ENCODE data around the gene RASGEF1B. TPM values are rescaled to one million over a fixed set of nuclear protein-coding genes. Genes with fewer than 3 reads are reported as not detected.

The RASGEF1B gene
- total RNA-seq, 4 donors from 2014 or later = 5.2 to 18.6 (median 6.2) TPM

DNA sequence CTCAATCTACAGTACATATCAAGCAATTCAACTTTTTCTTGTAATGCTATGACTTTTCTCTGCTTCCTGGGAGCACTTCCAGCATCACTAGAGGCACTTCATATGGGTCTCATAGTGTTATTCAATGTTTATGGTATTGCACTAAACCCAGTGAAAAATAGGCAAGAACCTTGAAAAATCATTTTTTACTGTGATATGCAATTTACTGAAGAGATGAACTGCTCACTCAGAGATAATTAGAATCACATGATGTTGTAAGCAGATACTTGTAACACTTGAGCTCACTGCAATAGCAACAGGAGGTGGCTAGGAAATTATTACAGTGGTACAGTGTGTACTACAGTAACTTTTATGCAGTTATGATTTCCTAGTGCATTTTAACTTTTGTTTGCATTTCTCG is 93.3 kb downstream of the RASGEF1B start:
- no peaks in the 10 kb centered on the region for H3K9me3 ChIP-seq
- intact Hi-C loops (cut with DNase I) = no loop called here

GRCh38 chr4:81377191-81377590 is 94.5 kb downstream of the RASGEF1B start:
- intact Hi-C loops (cut with DNase I) = no loop called here
- H3K9me3 ChIP-seq = no peaks in the 10 kb centered on the region
- no peaks in the 10 kb centered on the region for H3K27me3 ChIP-seq
- no peaks in the 10 kb centered on the region for H3K36me3 ChIP-seq
- no peak overlapping the region for H3K27ac ChIP-seq (replicated peaks in 1 of 4)
- 57% methylated on average over 1 of the region's 1 CpG for WGBS
- no peak for DNase-seq (ENCODE audit: extremely low spot score)
- no peak overlapping the region for H3K4me3 ChIP-seq
- H3K4me1 ChIP-seq = no peaks in the 10 kb centered on the region
- TF ChIP-seq CTCF (IDR thresholded peaks at IDR 0.05) (no peak), EP300 (IDR thresholded peaks at IDR 0.05) (no peak), POLR2A (IDR thresholded peaks at IDR 0.05; ENCODE audit: low read depth) (no peak), POLR2AphosphoS5 (IDR thresholded peaks at IDR 0.05) (no peak)

More for the DNA sequence above, 93.3 kb downstream of the RASGEF1B start:
- no peak for DNase-seq (ENCODE audit: extremely low spot score)
- H3K27me3 ChIP-seq = no peaks in the 10 kb centered on the region
- no peaks in the 10 kb centered on the region for H3K36me3 ChIP-seq
- no peak overlapping the region for H3K27ac ChIP-seq (replicated peaks in 1 of 4)
- no peak for TF ChIP-seq POLR2A (IDR thresholded peaks at IDR 0.05; ENCODE audit: low read depth)
- no peak for TF ChIP-seq POLR2AphosphoS5 (IDR thresholded peaks at IDR 0.05)
- TF ChIP-seq EP300 (IDR thresholded peaks at IDR 0.05) = no peak
- TF ChIP-seq CTCF (IDR thresholded peaks at IDR 0.05) = no peak
- H3K4me1 ChIP-seq = no peaks in the 10 kb centered on the region
- H3K4me3 ChIP-seq = no peak overlapping the region
- 81% methylated on average over 1 of the region's 1 CpG for WGBS

DNA sequence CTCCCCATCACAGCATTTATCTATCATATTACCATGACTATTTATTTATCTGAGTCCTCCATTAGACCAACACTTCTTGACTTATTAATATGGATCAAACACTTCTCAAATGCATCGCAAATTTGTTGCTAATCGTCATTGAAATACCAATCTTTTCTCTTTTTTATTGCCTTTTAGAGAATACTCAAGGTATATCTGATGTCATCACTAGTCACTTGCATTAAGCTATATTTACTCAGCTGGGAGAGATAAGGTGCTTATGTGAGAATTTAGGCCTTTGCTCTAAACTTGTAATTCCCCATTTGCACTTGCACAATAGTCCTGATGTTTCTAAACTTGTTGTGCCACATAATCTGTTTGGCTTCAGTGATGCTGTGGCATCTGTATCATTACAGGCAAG is 95.0 kb downstream of the RASGEF1B start:
- intact Hi-C loops (cut with DNase I) = no loop called here
- no peak overlapping the region for H3K4me3 ChIP-seq
- DNase-seq (ENCODE audit: extremely low spot score) = no peak
- TF ChIP-seq POLR2AphosphoS5 (IDR thresholded peaks at IDR 0.05) (no peak), POLR2A (IDR thresholded peaks at IDR 0.05; ENCODE audit: low read depth) (no peak), CTCF (IDR thresholded peaks at IDR 0.05) (no peak), EP300 (IDR thresholded peaks at IDR 0.05) (no peak)
- H3K4me1 ChIP-seq = no peaks in the 10 kb centered on the region
- no peaks in the 10 kb centered on the region for H3K9me3 ChIP-seq
- H3K36me3 ChIP-seq = no peaks in the 10 kb centered on the region
- H3K27ac ChIP-seq (replicated peaks in 1 of 4) = no peak overlapping the region
- 85% methylated on average over 2 of the region's 2 CpGs for WGBS
- H3K27me3 ChIP-seq = no peaks in the 10 kb centered on the region

Measured in esophagus muscularis mucosa (tissue), 4 donors.